HepG2 (cell line): ENCODE results near the gene STKLD1.

ENCODE experiments used
- EP300 ChIP-seq, 3 experiments: sonication (generic) in 1 of 3; formaldehyde crosslinking in 1 of 3; IDR thresholded peaks; 2 replicates each; pipeline versions ENCODE4 v1.5.1 to v1.6.1; 2011 to 2020; ENCODE audit warnings: low read depth in 2 of 3, low read length in 2 of 3, borderline replicate concordance in 1 of 3, improper control_type of control experiment in 1 of 3, mild to moderate bottlenecking in 1 of 3, missing genetic modification reagents in 1 of 3, moderate library complexity in 1 of 3
- HDAC2 ChIP-seq: sonication (generic); formaldehyde crosslinking; IDR thresholded peaks from 2 replicates; pipeline ENCODE4 v1.4.0; 2020; ENCODE audit warnings: missing genetic modification reagents
- MTA1 ChIP-seq: sonication (generic); formaldehyde crosslinking; IDR thresholded peaks from 2 replicates; pipeline ENCODE4 v1.4.0; 2020; ENCODE audit warnings: missing genetic modification reagents, mild to moderate bottlenecking, borderline replicate concordance
- NFIC ChIP-seq: IDR thresholded peaks from 2 replicates; pipeline ENCODE4 v1.6.1; 2012; ENCODE audit warnings: mild to moderate bottlenecking, low read length, inconsistent platforms
- NONO ChIP-seq, 2 experiments: fragments of 450-650 bp in 1 of 2; sonication (generic) in 1 of 2; formaldehyde crosslinking in 1 of 2; IDR thresholded peaks in 1 of 2; conservative IDR thresholded peaks in 1 of 2; 2 replicates each; pipeline versions ENCODE4 v1.6.1 to v1.8.0; 2017 to 2022; ENCODE audit warnings: mild to moderate bottlenecking in 1 of 2, missing genetic modification reagents in 1 of 2, moderate library complexity in 1 of 2
- SRF ChIP-seq: IDR thresholded peaks from 2 replicates; pipeline ENCODE4 v1.6.1; 2011; ENCODE audit warnings: mild to moderate bottlenecking, low read depth, low read length, moderate library complexity
- TAF1 ChIP-seq: sonication (generic); formaldehyde crosslinking; IDR thresholded peaks from 2 replicates; pipeline ENCODE4 v1.4.0; 2020; ENCODE audit warnings: missing genetic modification reagents
- TCF7L2 ChIP-seq: IDR thresholded peaks from 2 replicates; pipeline ENCODE4 v1.6.1; 2011; ENCODE audit warnings: mild to moderate bottlenecking, low read depth, low read length, moderate library complexity
- TIGD3 ChIP-seq: sonication (generic); formaldehyde crosslinking; IDR thresholded peaks from 2 replicates; pipeline ENCODE4 v1.5.1; 2020; ENCODE audit warnings: mild to moderate bottlenecking, missing genetic modification reagents, borderline replicate concordance
- ZBTB49 ChIP-seq: sonication (generic); formaldehyde crosslinking; IDR thresholded peaks from 2 replicates; pipeline ENCODE4 v1.4.0; 2020; ENCODE audit warnings: missing genetic modification reagents, borderline replicate concordance
- ZEB1 ChIP-seq: IDR thresholded peaks from 2 replicates; pipeline ENCODE4 v1.6.1; 2012; ENCODE audit warnings: mild to moderate bottlenecking, low read depth, inconsistent platforms; ENCODE audit not compliant: insufficient replicate concordance
- ZNF24 ChIP-seq: fragments of 450-650 bp; IDR thresholded peaks from 2 replicates; pipeline ENCODE4 v1.6.1; 2017; ENCODE audit warnings: antibody characterized with exemption, mild to moderate bottlenecking
- ZNF468 ChIP-seq: sonication (generic); formaldehyde crosslinking; IDR thresholded peaks from 2 replicates; pipeline ENCODE4 v1.8.0; 2022; ENCODE audit warnings: mild to moderate bottlenecking, moderate library complexity, missing genetic modification reagents
- TF ChIP-seq, protein P1 (sequence below): sonication (generic); formaldehyde crosslinking; IDR thresholded peaks from 2 replicates; pipeline ENCODE4 v1.5.0; 2020; ENCODE audit warnings: mild to moderate bottlenecking, missing genetic modification reagents, moderate library complexity

GRCh38 chr9:133375116-133375723 is 946 bp upstream of the STKLD1 start:
- no peak for TF ChIP-seq TCF7L2
- no peak; the same call in 1 of the 2 replicates for TF ChIP-seq HDAC2 (CRISPR knock-in tag)
- no peak; the same call in 1 of the 2 replicates for TF ChIP-seq TAF1
- no peak for TF ChIP-seq ZNF468 (CRISPR knock-in tag)
- no peak for TF ChIP-seq ZBTB49 (CRISPR knock-in tag)
- no peak for TF ChIP-seq MTA1 (CRISPR knock-in tag)
- no peak for TF ChIP-seq TIGD3
- no peak for TF ChIP-seq SRF
- TF ChIP-seq NONO (IDR thresholded peaks at IDR 0.05): no peak
- TF ChIP-seq NONO (CRISPR knock-in tag; conservative IDR thresholded peaks at IDR 0.05): no peak; the same call in 1 of the 2 replicates
- peak in 1 of 2 experiments; percentile 17; a peak in 1 of 4 replicates for TF ChIP-seq EP300 (IDR thresholded peaks at IDR 0.05; ENCODE audit: low read depth in 2 of 2, low read length in 2 of 2)
- TF ChIP-seq EP300 (CRISPR knock-in tag; IDR thresholded peaks at IDR 0.05; ENCODE audit: borderline replicate concordance): no peak
- no peak for TF ChIP-seq ZNF24
- TF ChIP-seq, protein P1, sequence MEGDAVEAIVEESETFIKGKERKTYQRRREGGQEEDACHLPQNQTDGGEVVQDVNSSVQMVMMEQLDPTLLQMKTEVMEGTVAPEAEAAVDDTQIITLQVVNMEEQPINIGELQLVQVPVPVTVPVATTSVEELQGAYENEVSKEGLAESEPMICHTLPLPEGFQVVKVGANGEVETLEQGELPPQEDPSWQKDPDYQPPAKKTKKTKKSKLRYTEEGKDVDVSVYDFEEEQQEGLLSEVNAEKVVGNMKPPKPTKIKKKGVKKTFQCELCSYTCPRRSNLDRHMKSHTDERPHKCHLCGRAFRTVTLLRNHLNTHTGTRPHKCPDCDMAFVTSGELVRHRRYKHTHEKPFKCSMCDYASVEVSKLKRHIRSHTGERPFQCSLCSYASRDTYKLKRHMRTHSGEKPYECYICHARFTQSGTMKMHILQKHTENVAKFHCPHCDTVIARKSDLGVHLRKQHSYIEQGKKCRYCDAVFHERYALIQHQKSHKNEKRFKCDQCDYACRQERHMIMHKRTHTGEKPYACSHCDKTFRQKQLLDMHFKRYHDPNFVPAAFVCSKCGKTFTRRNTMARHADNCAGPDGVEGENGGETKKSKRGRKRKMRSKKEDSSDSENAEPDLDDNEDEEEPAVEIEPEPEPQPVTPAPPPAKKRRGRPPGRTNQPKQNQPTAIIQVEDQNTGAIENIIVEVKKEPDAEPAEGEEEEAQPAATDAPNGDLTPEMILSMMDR: peak; percentile 59
- peak; percentile 45 for TF ChIP-seq ZEB1
- TF ChIP-seq NFIC: no peak
